IMR-90 (cell line): Measurements from ENCODE around the gene MRPL40. TPM values are rescaled to one million over a fixed set of nuclear protein-coding genes. Genes with fewer than 3 reads are reported as not detected.

Experiments used
- ATAC-seq: fragments of 200-7000 bp; cut with Tn5 transposase; 2 replicates; pipeline ENCODE4 v1.9.1; 2020; ENCODE audit warnings: low read depth, mild to moderate bottlenecking, moderate library complexity
- BruUV-seq: library from RNA; stranded (reverse); fragments of 400-500 nt; replicated peaks from 2 replicates; lab custom pipeline; 2021; lab: Mats Ljungman, UMichigan
- CTCF ChIA-PET: fragments of 300-600 bp; formaldehyde crosslinking; extraction: SDS; loops from one replicate; lab custom pipeline; 2021; ENCODE audit warnings: antibody characterized with exemption; lab: Yijun Ruan, JAX
- POLR2A ChIA-PET: fragments of 300-600 bp; sonication (Branson Sonifier 250); formaldehyde crosslinking; loops from one replicate; lab custom pipeline; 2022; ENCODE audit warnings: antibody characterized with exemption; ENCODE audit not compliant: unreplicated experiment; lab: Charles Lee
- DNase-seq: peaks from one replicate; pipeline ENCODE4 v3.0.0; 2013
- H2AFZ ChIP-seq: replicated peaks from 2 replicates; pipeline ENCODE3; 2013; ENCODE audit warnings: low read length, mild to moderate bottlenecking; ENCODE audit not compliant: poor library complexity
- H2AK5ac ChIP-seq: 2 replicates; pipeline ENCODE4 v1.6.1; 2013; ENCODE audit warnings: low read depth, low read length, inconsistent platforms
- H2AK9ac ChIP-seq: replicated peaks from 2 replicates; pipeline ENCODE3; 2013; ENCODE audit warnings: mild to moderate bottlenecking, low read depth, low read length, moderate library complexity; ENCODE audit not compliant: poor library complexity
- H2BK120ac ChIP-seq: 2 replicates; pipeline ENCODE4 v1.6.1; 2013; ENCODE audit warnings: low read depth, low read length, inconsistent platforms
- H2BK15ac ChIP-seq: 3 replicates; pipeline ENCODE4 v1.6.1; 2013; ENCODE audit warnings: low read depth, low read length, inconsistent platforms
- H2BK20ac ChIP-seq: 2 replicates; pipeline ENCODE4 v1.6.1; 2013; ENCODE audit warnings: low read depth, mild to moderate bottlenecking, inconsistent platforms, low read length, moderate library complexity
- H2BK5ac ChIP-seq: 2 replicates; pipeline ENCODE4 v1.6.1; 2013; ENCODE audit warnings: mild to moderate bottlenecking, low read depth, low read length, inconsistent platforms; ENCODE audit not compliant: poor library complexity, severe bottlenecking
- H3K14ac ChIP-seq: replicated peaks from 2 replicates; pipeline ENCODE4 v1.6.1; 2013; ENCODE audit warnings: low read depth, low read length, inconsistent platforms
- H3K18ac ChIP-seq: 2 replicates; pipeline ENCODE4 v1.6.1; 2013; ENCODE audit warnings: low read depth, low read length, control low read depth
- H3K23ac ChIP-seq: 2 replicates; pipeline ENCODE4 v1.6.1; 2013; ENCODE audit warnings: low read depth, low read length, inconsistent platforms
- H3K27ac ChIP-seq: 2 replicates; pipeline ENCODE4 v1.5.1; 2013; ENCODE audit warnings: mild to moderate bottlenecking, control low read depth, low read length; ENCODE audit not compliant: insufficient read depth
- H3K27me3 ChIP-seq: 2 replicates; pipeline ENCODE4 v1.6.1; 2013; ENCODE audit warnings: low read length; ENCODE audit not compliant: control insufficient read depth, insufficient read depth
- H3K36me3 ChIP-seq: 2 replicates; pipeline ENCODE4 v1.6.1; 2013; ENCODE audit warnings: low read length, mixed read lengths; ENCODE audit not compliant: control insufficient read depth, insufficient read depth
- H3K4ac ChIP-seq: 2 replicates; pipeline ENCODE4 v1.6.1; 2013; ENCODE audit warnings: low read depth, low read length, inconsistent platforms
- H3K4me1 ChIP-seq: 2 replicates; pipeline ENCODE4 v1.6.1; 2013; ENCODE audit warnings: low read length, mixed read lengths; ENCODE audit not compliant: control insufficient read depth, insufficient read depth
- H3K4me2 ChIP-seq: 2 replicates; pipeline ENCODE4 v1.6.1; 2013; ENCODE audit warnings: low read depth, mild to moderate bottlenecking, control low read depth, low read length, moderate library complexity
- H3K4me3 ChIP-seq: 2 replicates; pipeline ENCODE4 v1.5.1; 2013; ENCODE audit warnings: low read depth, mild to moderate bottlenecking, control low read depth, low read length, moderate library complexity; ENCODE audit not compliant: insufficient read depth
- H3K56ac ChIP-seq: 2 replicates; pipeline ENCODE4 v1.6.1; 2013; ENCODE audit warnings: low read length, inconsistent platforms; ENCODE audit not compliant: insufficient read depth; ENCODE audit errors: extremely low read depth
- H3K79me1 ChIP-seq, 2 experiments: 2 replicates each; pipeline ENCODE4 v1.6.1; 2013; ENCODE audit warnings: low read length in 2 of 2, inconsistent platforms in 1 of 2, low read depth in 1 of 2
- H3K9ac ChIP-seq: 2 replicates; pipeline ENCODE4 v1.6.1; 2013; ENCODE audit warnings: low read depth, low read length, control low read depth
- H3K9me1 ChIP-seq: 2 replicates; pipeline ENCODE4 v1.6.1; 2013; ENCODE audit warnings: low read length, inconsistent platforms; ENCODE audit not compliant: insufficient read depth
- H3K9me3 ChIP-seq: 2 replicates; pipeline ENCODE4 v1.6.1; 2013; ENCODE audit warnings: low read length; ENCODE audit not compliant: control insufficient read depth, insufficient read depth
- H4K20me1 ChIP-seq: 2 replicates; pipeline ENCODE4 v1.6.1; 2013; ENCODE audit warnings: low read length, inconsistent platforms; ENCODE audit not compliant: insufficient read depth
- H4K5ac ChIP-seq: 2 replicates; pipeline ENCODE4 v1.6.1; 2013; ENCODE audit warnings: mild to moderate bottlenecking, low read depth, low read length, control low read depth
- H4K8ac ChIP-seq, 2 experiments: 2 replicates each; pipeline ENCODE4 v1.6.1; 2013; ENCODE audit warnings: low read depth in 2 of 2, low read length in 2 of 2, control low read depth in 1 of 2, inconsistent platforms in 1 of 2
- H4K91ac ChIP-seq: 2 replicates; pipeline ENCODE4 v1.6.1; 2013; ENCODE audit warnings: low read depth, low read length, inconsistent platforms; ENCODE audit not compliant: insufficient read depth
- BHLHE40 ChIP-seq: fragments of 150-350 bp; IDR thresholded peaks from 2 replicates; pipeline ENCODE4 v1.6.1; 2016; ENCODE audit warnings: mild to moderate bottlenecking, low read depth, low read length
- CHD1 ChIP-seq: IDR thresholded peaks from 2 replicates; pipeline ENCODE4 v1.6.1; 2012; ENCODE audit warnings: low read depth, low read length, improper control_type of control experiment
- MAFK ChIP-seq: IDR thresholded peaks from 2 replicates; pipeline ENCODE4 v1.6.1; 2012; ENCODE audit warnings: low read depth, low read length, improper control_type of control experiment
- MAZ ChIP-seq: IDR thresholded peaks from 2 replicates; pipeline ENCODE4 v1.6.1; 2012; ENCODE audit warnings: low read depth, mild to moderate bottlenecking, low read length, improper control_type of control experiment, moderate library complexity, borderline replicate concordance
- MXI1 ChIP-seq: IDR thresholded peaks from 2 replicates; pipeline ENCODE4 v1.6.1; 2012; ENCODE audit warnings: low read depth, mild to moderate bottlenecking, low read length, moderate library complexity, borderline replicate concordance
- POLR2A ChIP-seq: IDR thresholded peaks from 2 replicates; pipeline ENCODE4 v1.6.1; 2012; ENCODE audit warnings: mild to moderate bottlenecking, low read depth, low read length
- RAD21 ChIP-seq: IDR thresholded peaks from 2 replicates; pipeline ENCODE4 v1.6.1; 2012; ENCODE audit warnings: low read length, improper control_type of control experiment
- RCOR1 ChIP-seq: IDR thresholded peaks from 2 replicates; pipeline ENCODE4 v1.6.1; 2012; ENCODE audit warnings: mild to moderate bottlenecking, low read length, improper control_type of control experiment; ENCODE audit not compliant: insufficient replicate concordance
- SMC3 ChIP-seq: fragments of 150-350 bp; IDR thresholded peaks from 2 replicates; pipeline ENCODE4 v1.6.1; 2016; ENCODE audit warnings: low read depth, mild to moderate bottlenecking, antibody characterized with exemption, low read length, moderate library complexity
- WGBS, 2 experiments: methylation state at CpG; one replicate each; pipeline versions ENCODE4 v1.1.5 to v1.1.7; 2013; ENCODE audit warnings: missing lambda C conversion rate in 2 of 2; ENCODE audit not compliant: insufficient read length in 1 of 2; ENCODE audit errors: extremely low coverage in 2 of 2; 5-methylcytosine and 5-hydroxymethylcytosine counted together
- dilution Hi-C: fragments of 300-500 bp; cut with HindIII; formaldehyde crosslinking; loops from one replicate; pipeline ENCODE4 v1.14.3; 2018; ENCODE audit warnings: low sequenced_read_pairs; ENCODE audit not compliant: unreplicated experiment
- in situ Hi-C: fragments of 300-500 bp; cut with MboI; formaldehyde crosslinking; loops from 3 replicates; pipeline ENCODE4 v1.14.3; 2019; ENCODE audit warnings: low sequenced_read_pairs, inconsistent platforms, mixed read lengths
- intact Hi-C: fragments of 100-400 bp; cut with micrococcal nuclease; formaldehyde crosslinking; loops from 2 replicates; pipeline ENCODE4 v1.10.0; 2022
- polyA plus RNA-seq, 3 experiments: library from polyadenylated mRNA; depleted of rRNA; stranded (reverse); fragments of >200 nt; gene quantifications; 2 replicates each; pipeline ENCODE4 v1.2.3, GENCODE V29; 2012; ENCODE audit warnings: low replicate concordance in 1 of 3
- total RNA-seq: library from RNA; depleted of rRNA; stranded (reverse); fragments of >200 nt; gene quantifications from 2 replicates; pipeline ENCODE4 v1.2.3, GENCODE V29; 2012
- TF ChIP-seq, protein P1 (sequence below): conservative IDR thresholded peaks from 2 replicates; pipeline ENCODE4 v1.5.1; 2012; ENCODE audit warnings: mild to moderate bottlenecking, low read depth, low read length, improper control_type of control experiment
- TF ChIP-seq, protein P2 (sequence below): fragments of 150-350 bp; IDR thresholded peaks from 2 replicates; pipeline ENCODE4 v1.6.1; 2016; ENCODE audit warnings: low read depth, mild to moderate bottlenecking, low read length, moderate library complexity, borderline replicate concordance
- TF ChIP-seq, protein P3 (sequence below): fragments of 150-350 bp; IDR thresholded peaks from 2 replicates; pipeline ENCODE4 v1.6.1; 2017; ENCODE audit warnings: mild to moderate bottlenecking, antibody characterized with exemption, low read length, low read depth

MRPL40 gene
- total and polyA plus RNA-seq, 2 of the 4 experiments (the other 2 are of a cell fraction): 36.7 to 37.5 TPM

DNA sequence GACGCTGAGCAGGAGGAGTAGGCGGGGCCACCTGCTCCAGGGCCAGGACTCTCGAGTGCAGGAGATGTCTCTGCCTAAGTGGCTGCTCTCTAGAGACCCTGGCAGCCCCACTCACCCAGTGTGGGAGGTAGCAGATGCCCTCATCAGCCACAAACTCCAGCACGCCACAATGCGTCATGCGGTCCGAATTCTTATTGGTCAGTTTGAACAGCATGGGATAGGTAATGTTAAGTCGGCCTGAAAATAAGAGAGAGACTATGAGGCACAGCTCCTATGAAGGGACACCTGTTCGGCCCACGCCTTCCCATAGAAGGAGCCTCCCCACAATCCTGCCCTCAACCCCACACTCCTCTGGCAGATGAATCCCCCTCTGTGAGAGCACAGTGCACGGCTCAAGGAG lies 39.2 kb downstream of the MRPL40 start:
- CTCF ChIA-PET: no interaction called here
- in situ Hi-C loops: no loop called here
- BruUV-seq: no TSS peak

More for the DNA sequence above, 39.2 kb downstream of the MRPL40 start:
- Histone ChIP-seq H3K9me3 (no peaks in the 10 kb centered on the region), H3K18ac (no peak overlapping the region), H2BK5ac (no peak overlapping the region), H3K27ac (no peak overlapping the region), H2BK120ac (no peak overlapping the region), H3K36me3 (peaks cover 80% of the 10 kb centered on the region), H3K4me2 (no peak overlapping the region), H2BK15ac (no peak overlapping the region), H2AFZ (no peak overlapping the region), H3K4ac (no peak overlapping the region), H3K4me1 (no peaks in the 10 kb centered on the region; the same call in 1 of the 2 replicates), H3K14ac (no peak overlapping the region), H4K5ac (no peak overlapping the region), H3K23ac (no peak overlapping the region), H2BK20ac (no peak overlapping the region), H3K27me3 (no peaks in the 10 kb centered on the region), H4K91ac (no peak overlapping the region), H3K4me3 (no peak overlapping the region), H3K79me1 (peaks cover 26 to 68% of the 10 kb centered on the region in 2 experiments), H3K9me1 (peaks cover 7% of the 10 kb centered on the region), H4K20me1 (peaks cover 52% of the 10 kb centered on the region), H2AK9ac (no peak overlapping the region), H2AK5ac (no peak overlapping the region), H4K8ac (no peak overlapping the region), H3K9ac (no peak overlapping the region), H3K56ac (no peak overlapping the region)
- WGBS, 2 experiments: 73% methylated on average over 3 of the region's 11 CpGs; no CpG with 5 or more reads in 1 of the 2 experiments
- intact Hi-C loops (no loop called here), dilution Hi-C loops (no loop called here)
- no peak for TF ChIP-seq CHD1
- TF ChIP-seq MAFK: no peak
- TF ChIP-seq, protein P1, sequence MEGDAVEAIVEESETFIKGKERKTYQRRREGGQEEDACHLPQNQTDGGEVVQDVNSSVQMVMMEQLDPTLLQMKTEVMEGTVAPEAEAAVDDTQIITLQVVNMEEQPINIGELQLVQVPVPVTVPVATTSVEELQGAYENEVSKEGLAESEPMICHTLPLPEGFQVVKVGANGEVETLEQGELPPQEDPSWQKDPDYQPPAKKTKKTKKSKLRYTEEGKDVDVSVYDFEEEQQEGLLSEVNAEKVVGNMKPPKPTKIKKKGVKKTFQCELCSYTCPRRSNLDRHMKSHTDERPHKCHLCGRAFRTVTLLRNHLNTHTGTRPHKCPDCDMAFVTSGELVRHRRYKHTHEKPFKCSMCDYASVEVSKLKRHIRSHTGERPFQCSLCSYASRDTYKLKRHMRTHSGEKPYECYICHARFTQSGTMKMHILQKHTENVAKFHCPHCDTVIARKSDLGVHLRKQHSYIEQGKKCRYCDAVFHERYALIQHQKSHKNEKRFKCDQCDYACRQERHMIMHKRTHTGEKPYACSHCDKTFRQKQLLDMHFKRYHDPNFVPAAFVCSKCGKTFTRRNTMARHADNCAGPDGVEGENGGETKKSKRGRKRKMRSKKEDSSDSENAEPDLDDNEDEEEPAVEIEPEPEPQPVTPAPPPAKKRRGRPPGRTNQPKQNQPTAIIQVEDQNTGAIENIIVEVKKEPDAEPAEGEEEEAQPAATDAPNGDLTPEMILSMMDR: no peak
- no peak for TF ChIP-seq RCOR1
- TF ChIP-seq SMC3: no peak
- TF ChIP-seq POLR2A: no peak
- TF ChIP-seq, protein P2, sequence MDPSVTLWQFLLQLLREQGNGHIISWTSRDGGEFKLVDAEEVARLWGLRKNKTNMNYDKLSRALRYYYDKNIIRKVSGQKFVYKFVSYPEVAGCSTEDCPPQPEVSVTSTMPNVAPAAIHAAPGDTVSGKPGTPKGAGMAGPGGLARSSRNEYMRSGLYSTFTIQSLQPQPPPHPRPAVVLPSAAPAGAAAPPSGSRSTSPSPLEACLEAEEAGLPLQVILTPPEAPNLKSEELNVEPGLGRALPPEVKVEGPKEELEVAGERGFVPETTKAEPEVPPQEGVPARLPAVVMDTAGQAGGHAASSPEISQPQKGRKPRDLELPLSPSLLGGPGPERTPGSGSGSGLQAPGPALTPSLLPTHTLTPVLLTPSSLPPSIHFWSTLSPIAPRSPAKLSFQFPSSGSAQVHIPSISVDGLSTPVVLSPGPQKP: no peak
- TF ChIP-seq MXI1: no peak
- TF ChIP-seq RAD21: no peak
- no peak for TF ChIP-seq MAZ
- TF ChIP-seq, protein P3, sequence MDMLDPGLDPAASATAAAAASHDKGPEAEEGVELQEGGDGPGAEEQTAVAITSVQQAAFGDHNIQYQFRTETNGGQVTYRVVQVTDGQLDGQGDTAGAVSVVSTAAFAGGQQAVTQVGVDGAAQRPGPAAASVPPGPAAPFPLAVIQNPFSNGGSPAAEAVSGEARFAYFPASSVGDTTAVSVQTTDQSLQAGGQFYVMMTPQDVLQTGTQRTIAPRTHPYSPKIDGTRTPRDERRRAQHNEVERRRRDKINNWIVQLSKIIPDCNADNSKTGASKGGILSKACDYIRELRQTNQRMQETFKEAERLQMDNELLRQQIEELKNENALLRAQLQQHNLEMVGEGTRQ: no peak
- no peak for TF ChIP-seq BHLHE40
- DNase-seq: no peak
- no peak for ATAC-seq
- POLR2A ChIA-PET: no interaction called here
